Smooth muscle cell (in vitro differentiated cells): ENCODE measurements around the gene COTL1. TPM values are rescaled to one million over a fixed set of nuclear protein-coding genes. Genes with fewer than 3 reads are reported as not detected.

ENCODE experiments used
- DNase-seq: peaks from one replicate; lab custom pipeline; 2025; ENCODE audit not compliant: unreplicated experiment; lab: John Stamatoyannopoulos, UW
- H2AFZ ChIP-seq: fragments of 200-600 bp; sonication (generic); 2 replicates; pipeline ENCODE4 v1.6.0; 2016; ENCODE audit warnings: antibody characterized with exemption, low read depth, mild to moderate bottlenecking
- H3F3A ChIP-seq: fragments of 200-600 bp; sonication (generic); 2 replicates; pipeline ENCODE4 v1.6.0; 2017; ENCODE audit warnings: antibody characterized with exemption, low read depth
- H3K27ac ChIP-seq: fragments of 200-600 bp; sonication (generic); 2 replicates; pipeline ENCODE4 v1.5.1; 2016; ENCODE audit warnings: low read depth, mild to moderate bottlenecking
- H3K27me3 ChIP-seq: fragments of 200-600 bp; sonication (generic); 2 replicates; pipeline ENCODE4 v1.6.1; 2016; ENCODE audit warnings: low read depth, mild to moderate bottlenecking
- H3K36me3 ChIP-seq: fragments of 200-600 bp; sonication (generic); 2 replicates; pipeline ENCODE4 v1.5.1; 2016; ENCODE audit warnings: low read depth
- H3K4me1 ChIP-seq: fragments of 200-600 bp; sonication (generic); 2 replicates; pipeline ENCODE4 v1.5.1; 2016; ENCODE audit warnings: low read depth
- H3K4me2 ChIP-seq: fragments of 200-600 bp; sonication (generic); 2 replicates; pipeline ENCODE4 v1.6.0; 2016; ENCODE audit warnings: mild to moderate bottlenecking
- H3K4me3 ChIP-seq: fragments of 200-600 bp; sonication (generic); 2 replicates; pipeline ENCODE4 v1.5.1; 2016; ENCODE audit warnings: mild to moderate bottlenecking
- H3K79me2 ChIP-seq: fragments of 200-600 bp; sonication (generic); 2 replicates; pipeline ENCODE4 v1.6.0; 2016; ENCODE audit warnings: low read depth, mild to moderate bottlenecking
- H3K9ac ChIP-seq: fragments of 200-600 bp; sonication (generic); 2 replicates; pipeline ENCODE4 v1.6.0; 2016; ENCODE audit warnings: low read depth
- H3K9me3 ChIP-seq: fragments of 200-600 bp; sonication (generic); replicated peaks from 2 replicates; pipeline ENCODE4 v1.5.1; 2016; ENCODE audit warnings: low read depth
- H4K20me1 ChIP-seq: fragments of 200-600 bp; sonication (generic); 2 replicates; pipeline ENCODE4 v1.6.0; 2016; ENCODE audit warnings: low read depth
- WGBS: methylation state at CpG from one replicate; pipeline ENCODE4 v1.1.7; 2016; ENCODE audit warnings: low lambda C conversion rate; 5-methylcytosine and 5-hydroxymethylcytosine counted together
- polyA plus RNA-seq: library from polyadenylated mRNA; unstranded; fragments of >200 nt; fragmentation: Nextera tagmentation; extraction: Ambion mirVana; gene quantifications from 2 replicates; pipeline ENCODE4 v1.2.1, GENCODE V29; 2016
- total RNA-seq: library from RNA; depleted of rRNA; stranded (reverse); fragments of >200 nt; gene quantifications from 2 replicates; pipeline ENCODE4 v1.2.3, GENCODE V29; 2014
- TF ChIP-seq, protein P1 (sequence below): fragments of 200-600 bp; sonication (generic); IDR thresholded peaks from 2 replicates; pipeline ENCODE4 v1.5.1; 2017; ENCODE audit warnings: borderline replicate concordance, mild to moderate bottlenecking, antibody characterized with exemption; ENCODE audit not compliant: insufficient read depth, poor library complexity, severe bottlenecking

COTL1 gene
- total and polyA plus RNA-seq, 2 experiments from 2014 or later, result 81.2 to 233 TPM

DNA sequence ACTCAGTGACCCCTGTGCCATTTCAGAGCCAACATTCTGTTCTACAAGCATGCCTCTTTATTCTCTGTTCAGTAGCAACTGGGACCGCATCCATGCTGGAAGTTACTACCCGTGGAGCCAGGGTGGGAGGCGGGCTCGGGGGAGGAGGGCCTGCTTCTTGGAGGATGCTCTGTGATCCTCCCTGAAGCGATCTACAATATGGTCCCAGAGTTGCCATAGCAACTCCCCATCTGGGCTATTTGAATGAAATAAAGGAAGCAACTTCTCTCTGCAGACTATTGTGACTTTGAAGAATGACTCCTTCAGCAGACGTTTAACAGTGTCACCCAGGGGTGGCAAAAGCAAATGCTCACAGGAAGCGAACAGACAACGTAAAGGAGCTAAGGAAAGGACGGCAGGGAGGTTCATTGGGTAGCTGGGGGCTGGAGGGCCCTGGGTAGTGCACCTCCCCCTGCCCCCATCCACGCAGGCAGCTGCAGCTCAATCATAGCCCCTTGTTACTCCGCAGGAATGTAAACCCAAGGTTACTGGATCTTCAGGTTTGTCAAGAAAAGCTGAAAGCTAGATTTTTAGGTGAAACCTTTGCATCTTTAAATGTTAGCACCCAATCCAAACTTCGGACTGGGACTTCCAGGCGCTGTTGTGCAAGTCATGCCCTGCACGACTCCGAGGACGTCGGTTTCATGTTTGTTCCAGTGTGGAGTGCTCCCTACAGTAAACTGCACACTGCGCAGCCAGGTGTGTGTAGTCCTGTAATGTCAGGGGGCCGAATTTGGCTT, 62.3 kb downstream of the COTL1 start:
- Histone ChIP-seq H3K9ac (no peak overlapping the region), H3K79me2 (no peaks in the 10 kb centered on the region), H3K36me3 (no peaks in the 10 kb centered on the region), H3K4me1 (peaks cover 10% of the 10 kb centered on the region), H3F3A (no peaks in the 10 kb centered on the region), H3K27ac (no peak overlapping the region), H3K27me3 (no peaks in the 10 kb centered on the region), H3K9me3 (no peaks in the 10 kb centered on the region), H4K20me1 (no peaks in the 10 kb centered on the region), H3K4me2 (no peak overlapping the region), H2AFZ (no peak overlapping the region), H3K4me3 (no peak overlapping the region)
- TF ChIP-seq, protein P1, sequence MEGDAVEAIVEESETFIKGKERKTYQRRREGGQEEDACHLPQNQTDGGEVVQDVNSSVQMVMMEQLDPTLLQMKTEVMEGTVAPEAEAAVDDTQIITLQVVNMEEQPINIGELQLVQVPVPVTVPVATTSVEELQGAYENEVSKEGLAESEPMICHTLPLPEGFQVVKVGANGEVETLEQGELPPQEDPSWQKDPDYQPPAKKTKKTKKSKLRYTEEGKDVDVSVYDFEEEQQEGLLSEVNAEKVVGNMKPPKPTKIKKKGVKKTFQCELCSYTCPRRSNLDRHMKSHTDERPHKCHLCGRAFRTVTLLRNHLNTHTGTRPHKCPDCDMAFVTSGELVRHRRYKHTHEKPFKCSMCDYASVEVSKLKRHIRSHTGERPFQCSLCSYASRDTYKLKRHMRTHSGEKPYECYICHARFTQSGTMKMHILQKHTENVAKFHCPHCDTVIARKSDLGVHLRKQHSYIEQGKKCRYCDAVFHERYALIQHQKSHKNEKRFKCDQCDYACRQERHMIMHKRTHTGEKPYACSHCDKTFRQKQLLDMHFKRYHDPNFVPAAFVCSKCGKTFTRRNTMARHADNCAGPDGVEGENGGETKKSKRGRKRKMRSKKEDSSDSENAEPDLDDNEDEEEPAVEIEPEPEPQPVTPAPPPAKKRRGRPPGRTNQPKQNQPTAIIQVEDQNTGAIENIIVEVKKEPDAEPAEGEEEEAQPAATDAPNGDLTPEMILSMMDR, result no peak
- DNase-seq, result no peak
- WGBS, result 64% methylated on average over 19 of the region's 19 CpGs

DNA sequence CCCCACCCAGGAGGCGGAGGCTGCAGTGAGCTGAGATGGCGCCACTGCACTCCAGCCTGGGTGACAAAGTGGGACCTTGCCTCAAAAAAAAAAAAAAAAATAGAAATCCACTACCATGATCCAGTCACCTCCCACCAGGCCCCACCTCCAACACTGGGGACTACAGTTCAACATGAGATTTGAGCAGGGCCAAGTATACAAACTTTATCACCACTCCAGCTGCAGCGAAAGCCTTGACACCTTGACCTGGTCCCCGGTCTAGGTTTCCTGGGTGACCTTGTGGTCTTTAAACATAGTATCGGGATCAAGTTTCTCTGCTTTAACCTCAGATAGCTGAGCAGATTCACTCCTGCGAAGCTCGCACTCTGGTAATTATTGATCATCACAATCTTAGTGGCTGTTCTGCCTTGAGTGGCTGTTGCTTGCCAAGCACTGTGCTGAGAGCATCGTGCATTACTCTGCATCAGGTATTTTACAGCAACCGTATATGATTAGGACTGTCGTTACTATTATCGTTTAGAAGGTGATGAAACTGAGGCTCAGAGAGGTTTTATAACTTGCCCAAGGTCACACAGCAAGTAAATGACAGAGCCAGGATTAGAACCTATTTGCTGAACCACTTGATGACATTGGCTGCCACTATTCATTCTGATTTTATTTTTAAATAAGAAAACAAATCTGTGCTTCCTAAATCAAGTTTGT, 63.1 kb downstream of the COTL1 start:
- H3K36me3 ChIP-seq, result no peaks in the 10 kb centered on the region
- WGBS, result 96% methylated on average over 11 of the region's 11 CpGs
- no peak overlapping the region for H3K9ac ChIP-seq
- no peak for DNase-seq
- H3K79me2 ChIP-seq, result no peaks in the 10 kb centered on the region
- H3K4me2 ChIP-seq, result no peak overlapping the region
- no peaks in the 10 kb centered on the region for H3F3A ChIP-seq
- no peak overlapping the region for H2AFZ ChIP-seq
- H3K9me3 ChIP-seq, result no peaks in the 10 kb centered on the region
- H3K4me1 ChIP-seq, result peaks cover 10% of the 10 kb centered on the region
- H3K27me3 ChIP-seq, result no peaks in the 10 kb centered on the region
- H3K27ac ChIP-seq, result no peak overlapping the region
- TF ChIP-seq, protein P1, result no peak
- no peak overlapping the region for H3K4me3 ChIP-seq
- no peaks in the 10 kb centered on the region for H4K20me1 ChIP-seq

DNA sequence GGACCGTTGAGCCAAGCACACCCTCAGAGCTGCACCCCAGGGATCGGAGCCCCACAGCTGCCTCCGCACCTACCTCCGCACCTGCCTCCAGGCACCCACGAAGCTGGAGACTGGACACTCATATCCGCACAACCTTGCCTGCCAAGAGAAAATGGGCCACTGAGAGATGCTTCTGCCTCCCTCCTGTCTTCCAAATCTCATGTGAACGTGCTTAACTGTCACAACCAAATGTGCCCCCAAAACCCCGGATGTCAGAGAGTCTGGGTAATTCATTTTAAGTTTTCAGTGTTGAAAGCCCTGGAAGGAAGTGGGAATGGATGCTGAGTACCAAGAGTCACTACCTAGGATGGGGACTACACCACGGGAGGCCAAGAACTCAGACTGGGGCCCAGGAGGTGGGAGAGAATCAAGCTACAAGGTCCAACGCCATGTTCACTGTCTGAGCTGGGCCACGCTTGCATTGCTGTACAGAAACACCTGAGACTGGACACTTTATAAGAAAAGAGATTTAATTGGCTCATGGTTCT, 63.9 kb downstream of the COTL1 start:
- no peaks in the 10 kb centered on the region for H3K9me3 ChIP-seq
- WGBS, result 97% methylated on average over 11 of the region's 11 CpGs

More for the DNA sequence above, 63.9 kb downstream of the COTL1 start:
- Histone ChIP-seq H3K4me1 (peaks cover 10% of the 10 kb centered on the region), H3K36me3 (no peaks in the 10 kb centered on the region), H2AFZ (no peak overlapping the region), H3K27ac (no peak overlapping the region), H3K9ac (no peak overlapping the region), H3K4me2 (no peak overlapping the region), H3K27me3 (no peaks in the 10 kb centered on the region), H3F3A (no peaks in the 10 kb centered on the region), H3K4me3 (no peak overlapping the region), H3K79me2 (no peaks in the 10 kb centered on the region), H4K20me1 (no peaks in the 10 kb centered on the region)
- no peak for DNase-seq
- TF ChIP-seq, protein P1, result no peak
